Measurements from ENCODE around the gene SAFB2. TPM values are rescaled to one million over a fixed set of nuclear protein-coding genes. Genes with fewer than 3 reads are reported as not detected.

SAFB2 gene
- total RNA-seq, 1 experiment from 2014 or later: 14.9 TPM

GRCh38 chr19:5607318-5608275 lies 15.0 kb downstream of the SAFB2 start:
- DNase-seq (ENCODE audit: low read depth): no peak

DNA sequence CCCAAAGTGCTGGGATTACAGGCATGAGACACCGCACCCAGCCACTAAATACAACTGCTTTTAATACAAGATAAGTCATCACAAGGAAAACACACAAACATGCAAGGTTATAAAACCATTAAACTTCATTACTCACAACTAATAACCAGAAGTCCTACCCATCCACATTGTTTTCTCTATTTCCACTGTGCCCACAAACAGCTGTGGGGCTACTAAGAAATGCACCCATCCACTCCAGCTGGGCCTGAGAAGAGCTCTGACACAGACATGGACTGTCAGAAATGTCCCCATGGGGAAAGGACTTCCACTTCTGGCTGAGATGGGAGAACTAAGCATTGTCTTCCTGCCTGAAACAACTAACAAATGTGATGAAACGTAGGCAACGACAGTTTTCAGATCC lies 17.2 kb downstream of the SAFB2 start:
- no peak for DNase-seq (ENCODE audit: low read depth)

GRCh38 chr19:5603626-5604025 lies 18.9 kb downstream of the SAFB2 start:
- no peak for DNase-seq (ENCODE audit: low read depth)

DNA sequence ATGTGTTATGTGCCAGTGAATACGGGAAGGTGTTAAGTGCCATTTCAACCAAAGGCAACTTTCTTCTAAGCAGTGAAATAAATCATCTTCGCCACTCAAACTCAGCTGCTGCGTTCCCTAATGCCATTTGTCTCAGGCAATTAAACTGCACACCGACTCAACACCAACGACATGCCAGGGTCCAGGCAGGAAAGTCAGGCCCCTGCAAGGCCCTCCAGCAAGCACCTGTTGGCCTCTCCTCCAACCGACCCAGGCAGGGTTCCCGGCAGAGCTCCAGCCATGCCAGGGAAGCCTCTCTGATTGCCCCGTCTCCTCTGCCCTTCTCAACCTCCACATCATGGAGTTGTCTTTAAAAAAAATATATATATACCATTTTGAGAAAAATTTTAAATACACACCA lies 21.8 kb downstream of the SAFB2 start:
- DNase-seq (ENCODE audit: low read depth): no peak

- no peak for DNase-seq (ENCODE audit: low read depth)
Measured at GRCh38 chr19:5595745-5596144, 26.8 kb downstream of the SAFB2 start.

DNA sequence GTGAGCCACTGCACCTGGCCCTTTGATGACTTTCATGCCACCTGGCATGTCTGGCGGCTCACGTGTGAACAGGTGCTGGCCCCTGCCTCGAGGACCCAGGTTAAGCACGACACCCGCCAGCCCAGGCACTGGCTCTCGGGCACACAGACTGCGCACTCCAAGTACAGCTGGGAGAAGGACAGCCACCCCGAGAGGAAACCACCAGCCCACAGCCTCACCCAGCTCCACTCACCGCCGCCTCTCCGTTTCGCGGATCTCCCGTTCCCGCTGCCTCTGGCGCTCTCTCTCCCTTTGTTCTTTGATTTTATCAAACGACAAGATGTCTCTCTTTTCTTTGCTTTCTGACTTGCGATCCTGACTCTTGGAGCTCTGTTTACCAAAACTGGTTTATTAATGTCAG lies 27.4 kb downstream of the SAFB2 start:
- no peak for DNase-seq (ENCODE audit: low read depth)

- DNase-seq (ENCODE audit: low read depth): no peak
Measured at GRCh38 chr19:5594521-5594950, 28.0 kb downstream of the SAFB2 start.

GRCh38 chr19:5593343-5594255 lies 29.0 kb downstream of the SAFB2 start:
- no peak for DNase-seq (ENCODE audit: low read depth)

DNA sequence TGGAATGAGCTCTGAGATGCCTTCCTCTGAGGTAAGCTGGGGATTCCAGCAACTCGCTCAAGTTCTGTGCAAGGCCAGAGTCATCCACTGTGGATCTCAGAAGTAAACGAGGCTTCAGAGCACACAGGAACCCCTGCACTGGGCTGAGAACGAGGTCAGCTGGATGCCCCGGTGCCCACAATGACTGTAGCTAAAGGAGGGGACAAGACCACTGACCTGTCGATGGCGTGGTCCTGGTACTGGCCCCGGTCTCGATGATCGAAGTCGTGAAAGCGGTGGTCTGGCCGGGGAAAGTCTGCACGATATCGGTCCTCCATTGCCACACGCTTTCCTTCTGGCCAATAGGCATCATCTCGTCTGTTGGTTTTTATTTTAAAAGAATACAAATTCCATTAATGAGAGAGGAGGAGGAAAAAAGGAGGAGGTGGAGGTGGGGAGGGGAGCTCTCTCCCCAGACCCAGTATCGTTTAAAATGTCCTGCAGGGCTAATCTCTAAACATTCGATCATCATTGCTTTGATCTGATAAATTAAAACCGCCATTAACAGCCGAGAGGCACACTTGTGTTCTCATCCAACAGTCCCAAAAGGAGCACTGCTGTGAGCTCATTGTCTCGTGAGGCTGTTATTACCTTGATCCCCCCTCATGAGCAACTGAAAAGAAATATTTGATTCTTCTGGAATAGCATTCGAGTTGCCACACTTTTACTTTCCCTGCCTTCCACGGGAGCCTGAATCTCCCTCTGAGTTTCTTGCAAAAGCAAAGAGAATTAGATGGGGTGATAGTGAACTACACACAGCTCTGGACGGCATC lies 29.8 kb downstream of the SAFB2 start:
- no peak for DNase-seq (ENCODE audit: low read depth)

DNA sequence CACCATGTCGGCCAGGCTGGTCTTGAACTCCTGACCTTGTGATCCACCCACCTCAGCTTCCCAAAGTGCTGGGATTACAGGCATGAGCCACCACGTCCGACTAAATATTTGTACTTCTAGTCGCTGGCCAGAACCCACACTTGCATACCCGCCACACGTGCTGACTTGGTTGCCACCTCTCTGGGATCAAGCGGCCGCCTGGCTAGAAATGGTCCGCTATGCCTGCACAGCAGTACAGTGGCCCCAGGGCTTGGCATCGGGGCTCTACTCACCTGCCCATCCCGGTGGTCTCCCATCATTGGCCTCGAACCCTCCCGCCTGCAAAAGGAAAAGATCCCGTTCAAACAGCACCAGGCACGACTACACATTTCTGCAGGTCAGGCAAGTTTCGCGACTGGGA lies 31.1 kb downstream of the SAFB2 start:
- DNase-seq (ENCODE audit: low read depth): no peak

DNA sequence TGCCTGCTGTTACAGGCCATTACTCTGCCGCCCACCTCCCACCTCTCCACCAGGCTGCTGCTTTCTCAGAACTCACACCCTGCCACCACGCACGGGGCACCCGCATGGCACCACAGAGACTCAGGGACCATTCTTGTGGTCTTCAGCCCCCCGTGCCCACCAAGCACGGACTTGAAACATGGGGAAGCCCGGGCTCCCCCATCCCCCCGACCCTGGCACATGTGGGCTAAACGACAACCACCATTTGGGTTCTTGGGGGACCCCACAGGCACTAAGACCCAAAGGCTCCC lies 31.8 kb downstream of the SAFB2 start:
- no peak for DNase-seq (ENCODE audit: low read depth)

GRCh38 chr19:5590151-5590864 lies 32.3 kb downstream of the SAFB2 start:
- no peak for DNase-seq (ENCODE audit: low read depth)

- DNase-seq (ENCODE audit: low read depth): no peak
Measured at GRCh38 chr19:5588906-5589676, 33.5 kb downstream of the SAFB2 start.

DNA sequence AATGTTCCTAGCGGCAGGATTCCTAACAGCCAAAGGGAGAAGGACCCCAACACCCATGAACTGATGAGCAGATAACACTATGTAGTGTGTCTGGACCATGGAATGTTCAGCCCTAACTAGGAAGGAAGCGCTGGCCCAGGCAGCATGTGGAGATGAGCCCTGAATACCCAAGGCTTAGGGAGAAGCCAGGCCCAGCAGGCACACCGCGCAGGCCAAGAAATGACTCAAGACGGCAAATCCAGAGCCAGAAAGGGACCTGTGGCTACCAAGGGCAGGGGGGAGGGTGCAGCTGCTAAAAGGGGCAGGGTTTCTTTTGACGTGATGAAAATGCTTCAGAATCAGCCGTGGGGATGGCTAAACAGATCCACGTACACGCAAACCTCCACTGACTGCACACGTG lies 34.1 kb downstream of the SAFB2 start:
- no peak for DNase-seq (ENCODE audit: low read depth)

- DNase-seq (ENCODE audit: low read depth): no peak
Measured at GRCh38 chr19:5587661-5588060, 34.9 kb downstream of the SAFB2 start.

GRCh38 chr19:5587071-5587455 lies 35.5 kb downstream of the SAFB2 start:
- no peak for DNase-seq (ENCODE audit: low read depth)

DNA sequence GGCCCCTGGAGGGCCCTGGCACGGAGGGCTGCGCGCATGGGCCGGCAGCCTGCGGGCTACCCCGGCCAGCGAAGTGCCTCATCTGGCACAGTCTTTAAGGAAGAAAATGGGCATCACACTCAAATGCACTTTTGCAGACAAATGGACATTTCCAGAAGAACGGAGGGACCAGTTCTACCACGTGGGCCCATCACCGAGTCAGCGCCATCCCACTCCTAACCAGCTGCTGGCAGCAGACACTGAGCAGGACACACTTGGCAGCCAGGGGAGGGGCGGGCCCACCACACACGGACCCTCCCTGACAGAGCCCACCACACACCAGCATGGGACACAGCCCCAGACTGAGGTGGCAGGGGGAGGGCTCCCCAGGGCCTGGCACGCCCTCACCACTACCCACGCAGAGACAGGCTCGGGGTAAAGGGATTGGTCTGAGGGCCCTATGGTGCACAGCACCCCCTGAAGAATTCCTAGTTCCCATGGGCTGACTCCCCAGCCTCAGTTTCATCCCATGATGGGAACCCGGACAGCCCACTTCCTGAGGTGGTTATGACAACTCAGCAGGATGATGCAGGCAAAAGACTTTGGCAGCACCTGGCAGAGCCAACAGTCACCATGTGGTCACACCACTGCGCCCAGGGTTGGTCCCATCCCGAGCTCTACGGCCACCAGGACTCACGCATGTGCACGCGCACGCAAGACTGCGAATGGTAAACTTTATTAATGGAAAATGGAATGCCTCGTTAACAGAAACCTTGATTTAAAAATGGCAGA lies 36.1 kb downstream of the SAFB2 start:
- DNase-seq (ENCODE audit: low read depth): no peak

DNA sequence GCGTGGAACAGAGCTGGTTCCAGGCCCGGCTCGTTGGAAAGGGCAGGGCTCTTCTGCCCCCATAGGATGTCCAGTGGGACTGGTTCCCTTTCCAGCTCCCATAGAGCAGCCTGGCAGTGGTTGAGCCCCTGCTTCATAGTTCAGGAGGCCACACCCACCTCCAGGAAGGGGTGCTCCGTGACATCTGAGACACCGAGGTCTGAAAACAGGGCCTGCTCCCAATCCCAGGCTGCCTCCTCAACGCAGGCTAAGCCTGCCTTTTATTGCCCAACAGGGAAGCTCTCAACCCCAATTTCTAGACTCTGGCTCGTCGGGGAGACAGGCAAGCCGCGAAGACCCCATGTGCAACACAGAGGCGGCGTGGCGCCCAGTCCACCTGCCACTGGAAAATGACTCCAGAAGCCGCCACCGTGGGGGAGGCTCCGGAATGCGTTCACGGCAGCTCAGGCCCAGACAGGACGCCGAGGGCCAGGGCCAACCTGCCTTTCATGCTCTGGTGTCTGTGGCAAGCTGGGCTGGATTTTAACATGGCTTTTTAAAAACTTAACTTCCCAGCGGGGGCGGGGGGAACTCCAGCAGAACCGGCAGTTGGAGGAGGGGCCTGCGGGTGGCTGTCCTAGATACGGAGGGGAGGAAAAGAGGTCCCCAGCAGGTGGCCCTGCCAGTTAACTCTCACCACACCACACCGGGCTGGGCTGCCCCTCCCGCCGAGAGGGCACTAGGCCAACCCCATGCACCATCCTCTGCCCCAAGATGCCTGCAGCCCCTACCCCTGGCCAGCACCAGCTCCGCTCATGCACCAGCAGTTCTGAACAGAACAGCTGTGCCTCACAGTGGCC lies 36.9 kb downstream of the SAFB2 start:
- no peak for DNase-seq (ENCODE audit: low read depth)

GRCh38 chr19:5580161-5580571 lies 42.4 kb downstream of the SAFB2 start:
- DNase-seq (ENCODE audit: low read depth): no peak
